Stimulated activated CD4-positive, alpha-beta T cell treated with anti-CD3 and anti-CD28 coated beads, Interleukin-2, amount 100 ng/mL, for 48 hours (primary cell): ENCODE results near the gene RPL38.

Experiments
- DNase-seq, 2 donors: peaks; one replicate each; pipeline ENCODE4 v3.0.0-alpha.2; 2020

Gene RPL38

GRCh38 chr17:74203439-74204240 lies at the start of gene RPL38:
Gene RPL38 (plus strand): TSS chr17:74203678. CDS start chr17:74203956, 278 bp downstream.
- peak; percentile 97 to 98 for DNase-seq

DNA sequence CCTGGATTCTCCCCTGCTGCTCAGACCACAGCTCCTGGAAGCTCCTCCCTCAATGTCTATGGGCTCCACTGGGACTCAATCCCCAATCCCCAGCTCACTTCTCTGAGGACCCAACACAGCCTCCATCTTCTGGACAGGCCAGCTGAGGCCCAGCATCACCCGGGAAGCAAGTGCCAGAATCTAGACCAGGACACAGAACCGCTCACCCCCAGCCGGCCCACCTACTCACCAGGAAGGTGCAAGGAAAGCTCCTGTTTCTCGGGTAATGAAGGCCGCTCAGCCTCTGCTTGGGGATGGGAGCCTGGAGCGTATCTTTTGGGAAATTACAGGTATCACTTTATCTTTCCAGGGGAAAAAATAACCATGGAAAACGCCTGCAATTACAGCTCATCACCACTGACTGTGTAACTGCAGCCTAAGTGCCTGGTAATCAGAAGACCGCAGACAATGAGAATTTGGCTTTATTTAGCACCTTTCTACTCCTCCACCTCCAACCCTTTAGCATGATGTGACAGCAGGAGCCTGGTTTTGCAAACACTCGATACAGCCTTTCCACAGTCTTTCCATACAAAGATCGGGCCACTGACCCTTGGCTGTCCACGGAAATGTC lies 49.6 kb upstream of the RPL38 start:
- no peak for DNase-seq

- no peak for DNase-seq
These were observed 46.6 kb upstream of the RPL38 start for GRCh38 chr17:74156878-74157277.

- no peak for DNase-seq
These were observed 46.1 kb upstream of the RPL38 start for GRCh38 chr17:74157366-74157765.

DNA sequence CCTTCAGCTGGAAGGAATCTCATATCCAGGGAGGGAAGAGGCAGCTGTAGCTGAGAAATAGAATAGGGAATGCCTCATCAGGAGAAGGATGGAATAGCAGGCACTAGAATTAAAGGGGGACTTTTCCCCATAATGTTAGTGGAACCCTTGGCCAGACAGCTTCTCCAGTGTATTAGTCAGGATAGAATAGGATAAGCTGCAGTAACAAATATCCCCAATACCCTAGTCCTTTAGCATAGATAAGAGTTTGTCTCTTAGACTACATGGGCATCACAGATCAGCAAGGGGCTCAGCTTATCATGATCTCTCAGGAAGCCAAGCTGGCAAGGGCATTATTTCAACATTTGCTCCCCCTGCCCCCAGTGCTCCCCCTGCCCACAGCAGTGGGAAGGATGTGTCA lies 44.7 kb upstream of the RPL38 start:
- no peak for DNase-seq

- DNase-seq: no peak
These were observed 44.1 kb upstream of the RPL38 start for GRCh38 chr17:74159226-74159840.

DNA sequence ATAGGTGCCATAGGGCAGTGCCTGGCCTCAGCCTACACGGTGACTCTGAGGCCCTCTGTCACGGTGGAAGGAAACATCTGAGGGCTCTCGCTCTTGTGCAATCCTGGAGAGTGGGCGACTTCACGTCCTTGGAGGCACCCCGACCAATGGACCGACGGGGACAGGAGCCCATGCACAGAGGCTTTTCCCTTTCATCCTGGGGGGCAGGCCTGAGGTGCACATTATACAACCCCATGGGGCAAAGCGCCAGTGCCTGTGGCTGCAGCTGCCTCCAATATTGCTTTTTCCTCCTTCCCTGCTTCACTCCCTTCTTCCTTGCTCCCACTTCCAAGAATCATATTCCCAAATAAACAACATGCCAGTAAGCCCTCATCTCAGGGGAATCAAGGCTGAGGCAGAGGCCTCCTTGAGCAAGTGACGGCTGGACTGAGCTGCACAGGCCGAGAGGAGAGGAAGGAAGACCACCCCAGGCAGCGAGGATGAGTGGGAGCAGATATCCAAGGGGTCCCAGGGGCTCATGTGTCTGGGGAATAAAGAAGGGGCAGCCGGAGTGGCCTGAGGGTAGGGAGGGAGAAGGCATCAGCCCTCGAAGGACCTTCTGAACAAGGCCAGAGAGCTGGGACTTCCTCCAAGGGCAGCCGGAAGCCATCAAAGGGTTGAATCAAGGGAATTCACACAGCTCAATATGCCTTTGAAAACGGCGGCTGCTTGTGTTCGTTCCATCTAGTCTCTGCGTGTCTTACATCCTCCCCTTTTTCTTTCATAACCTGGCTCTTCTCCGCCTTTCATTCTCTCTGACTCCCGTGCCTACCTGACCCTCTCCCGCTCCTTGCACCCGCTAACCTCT lies 42.6 kb upstream of the RPL38 start:
- no peak for DNase-seq

DNA sequence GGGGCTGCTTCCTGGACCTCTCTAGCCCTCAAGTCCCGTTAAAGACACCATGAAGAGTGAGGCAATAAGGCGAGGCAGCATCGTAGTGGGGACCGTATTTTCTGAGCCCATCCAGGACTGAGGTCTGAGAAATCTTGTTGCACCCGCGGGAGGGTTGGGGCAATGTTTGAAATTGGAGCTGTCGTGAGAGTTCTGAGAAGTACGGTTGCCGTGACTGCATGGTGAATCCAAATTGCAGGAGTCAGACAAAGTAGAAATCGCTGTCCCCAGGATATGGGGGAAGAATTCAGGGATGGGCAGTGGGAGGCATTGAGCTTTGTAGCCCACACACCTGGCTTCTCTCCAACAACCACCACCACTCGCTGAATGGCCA lies 42.0 kb upstream of the RPL38 start:
- DNase-seq: no peak

GRCh38 chr17:74163271-74163821 lies 40.1 kb upstream of the RPL38 start:
- DNase-seq: no peak

DNA sequence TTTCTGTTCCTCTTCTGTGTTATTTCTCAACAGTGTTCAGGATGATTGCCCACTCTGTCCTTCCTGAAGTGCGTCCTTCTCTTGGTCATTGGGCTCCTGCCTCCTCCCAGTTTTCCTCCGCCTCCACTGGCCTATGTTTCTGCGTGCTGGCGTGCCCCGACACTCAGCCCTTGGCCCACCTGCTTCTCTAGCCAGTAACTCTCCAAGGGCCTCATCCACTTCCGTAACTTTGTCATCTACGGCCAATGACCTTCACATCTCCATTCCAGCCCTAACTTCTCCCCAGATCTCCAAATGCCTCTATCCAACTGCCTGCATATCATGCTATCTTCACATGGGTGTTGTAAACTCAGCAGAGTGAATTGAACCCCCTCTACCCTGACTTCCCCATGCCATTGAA lies 39.6 kb upstream of the RPL38 start:
- DNase-seq: no peak

DNA sequence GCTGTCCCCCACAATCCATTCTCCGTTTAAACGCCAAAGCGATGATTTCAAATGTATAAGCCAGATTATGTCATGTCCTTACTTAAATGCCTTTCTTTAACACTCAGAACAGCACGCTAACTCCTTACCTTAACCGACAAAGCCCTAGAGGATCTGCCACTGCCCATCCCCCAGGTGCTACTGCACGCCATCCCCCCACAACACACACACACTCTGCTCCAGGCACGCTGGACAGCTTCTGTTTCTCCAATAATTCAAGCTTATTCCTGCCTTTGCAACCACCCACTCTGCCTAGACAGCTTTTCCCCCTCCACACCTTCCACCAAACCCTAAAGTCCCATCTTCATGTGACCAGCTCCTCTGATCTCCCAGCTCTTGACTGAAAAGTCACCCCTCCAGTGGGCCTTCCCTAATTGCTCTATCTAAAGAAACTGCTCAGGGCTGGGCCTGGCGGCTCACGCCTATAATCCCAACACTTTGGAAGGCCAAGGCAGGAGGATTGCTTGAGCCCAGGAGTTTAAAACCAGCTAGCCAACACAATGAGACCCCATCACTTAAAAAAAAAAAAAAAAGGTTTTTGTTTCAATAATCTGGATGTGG lies 38.9 kb upstream of the RPL38 start:
- no peak for DNase-seq

DNA sequence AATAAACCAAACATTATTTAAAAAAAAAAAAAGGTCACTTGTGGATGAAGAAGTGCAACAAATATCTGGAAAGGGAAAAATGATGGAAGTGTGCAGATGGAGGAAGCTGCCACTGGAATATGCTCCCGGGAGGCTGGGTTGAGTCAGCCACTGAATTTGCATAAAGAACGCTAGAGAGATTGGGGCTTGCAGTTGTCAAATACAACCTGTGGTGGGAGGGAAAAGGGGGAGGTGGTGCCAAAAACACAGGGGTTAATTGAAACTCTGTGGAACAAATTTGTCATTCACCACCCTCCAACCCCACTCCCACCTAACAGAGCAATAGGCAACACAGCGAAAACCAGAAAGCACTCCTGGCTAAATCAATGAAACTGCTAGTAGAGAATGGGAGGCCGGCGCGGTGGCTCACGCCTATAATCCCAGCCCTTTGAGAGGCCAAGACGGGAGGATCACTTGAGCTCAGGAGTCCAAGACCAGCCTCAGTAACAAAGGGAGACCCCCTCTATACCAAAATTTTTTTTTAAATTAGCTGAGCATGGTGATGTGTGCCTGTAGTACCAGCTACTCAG lies 37.6 kb upstream of the RPL38 start:
- DNase-seq: no peak

DNA sequence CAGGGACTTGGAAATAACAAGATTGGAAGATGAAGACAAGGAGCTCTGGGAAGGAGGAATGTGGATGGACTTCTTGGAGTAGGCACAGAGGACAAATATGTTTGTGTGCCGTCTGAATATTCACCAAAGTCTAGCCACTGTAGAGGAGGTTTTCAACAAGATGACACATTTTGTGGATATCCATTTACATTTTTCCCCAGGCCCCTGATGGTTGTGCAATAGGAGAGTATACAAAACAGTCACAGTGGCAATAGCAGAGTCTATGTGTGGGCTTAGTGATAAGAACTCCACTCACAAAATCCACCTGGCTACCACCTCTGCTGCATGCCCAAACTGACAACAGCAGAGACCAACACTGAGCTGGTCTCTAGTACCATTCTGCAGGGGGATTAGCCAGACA lies 32.6 kb upstream of the RPL38 start:
- DNase-seq: no peak

GRCh38 chr17:74172700-74173099 lies 30.8 kb upstream of the RPL38 start:
- no peak for DNase-seq

GRCh38 chr17:74176546-74177001 lies 26.9 kb upstream of the RPL38 start:
- DNase-seq: peak; percentile 47 to 48

- no peak for DNase-seq
These were observed 26.4 kb upstream of the RPL38 start for GRCh38 chr17:74177018-74177450.

- no peak for DNase-seq
These were observed 23.9 kb upstream of the RPL38 start for GRCh38 chr17:74179576-74179975.

- DNase-seq: no peak
These were observed 23.1 kb upstream of the RPL38 start for GRCh38 chr17:74180336-74180735.

- no peak for DNase-seq
These were observed 22.1 kb upstream of the RPL38 start for GRCh38 chr17:74181341-74181740.

DNA sequence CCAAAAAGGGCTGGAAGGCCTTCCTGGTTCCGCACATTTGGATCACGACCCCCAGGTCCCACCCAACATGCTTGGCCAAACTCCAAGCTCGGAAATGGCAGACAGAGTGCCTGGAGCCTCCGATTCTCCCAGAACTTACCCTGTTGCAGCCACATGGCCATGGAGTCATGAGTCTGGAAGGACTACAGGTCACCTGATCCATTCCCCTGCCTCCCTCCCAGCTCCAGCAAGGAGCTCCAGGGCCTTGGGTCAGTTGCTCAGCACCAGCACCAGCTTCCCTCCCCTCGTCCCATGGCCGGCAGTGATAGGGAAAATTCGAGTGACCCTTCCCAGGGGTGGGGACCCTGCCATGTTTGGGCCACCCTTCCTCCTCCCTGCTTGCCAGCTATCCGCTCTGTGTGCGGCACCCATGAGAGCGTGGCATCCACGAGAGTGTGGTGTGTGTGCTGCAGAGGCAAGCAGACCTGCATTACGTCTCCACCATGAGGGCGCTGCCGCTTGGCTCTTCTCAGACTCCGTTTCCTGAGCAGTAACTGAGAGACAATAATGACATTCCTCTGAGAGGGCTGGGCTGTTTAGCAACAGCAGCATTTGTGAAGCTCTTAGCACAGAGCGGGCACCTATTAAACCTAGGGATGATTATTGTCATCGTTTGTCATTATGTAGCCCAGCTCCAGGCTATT lies 21.3 kb upstream of the RPL38 start:
- DNase-seq: no peak

- DNase-seq: no peak
These were observed 20.1 kb upstream of the RPL38 start for GRCh38 chr17:74183411-74183810.
